GM12891 (cell line): ENCODE measurements around the gene GSC2.

Experiments used
- POLR2A ChIP-seq: IDR thresholded peaks from 2 replicates; pipeline ENCODE4 v1.6.1; 2011; ENCODE audit warnings: low read depth, low read length, control low read depth
- POLR2AphosphoS5 ChIP-seq: IDR thresholded peaks from 2 replicates; pipeline ENCODE4 v1.6.1; 2011; ENCODE audit warnings: low read depth, low read length, control low read depth
- TAF1 ChIP-seq: IDR thresholded peaks from 2 replicates; pipeline ENCODE4 v1.6.1; 2011; ENCODE audit warnings: low read depth, low read length, control low read depth

GRCh38 chr22:19173047-19174035, 23.2 kb upstream of the GSC2 start:
- TF ChIP-seq POLR2AphosphoS5 (no peak), TAF1 (no peak), POLR2A (peak; percentile 52)
